Endothelial cell (in vitro differentiated cells): Measurements from ENCODE around the gene CNBP. TPM values are rescaled to one million over a fixed set of nuclear protein-coding genes. Genes with fewer than 3 reads are reported as not detected.
"Not testable (repeated sequence)": the region's sequence is repeated elsewhere in the genome, so short reads cannot be mapped to it uniquely, and the experiment has no call there.

Experiments used
- DNase-seq: peaks from one replicate; pipeline ENCODE4 v3.0.0; 2021; ENCODE audit warnings: low spot score
- H3K27ac Mint-ChIP-seq: one replicate; pipeline ENCODE4 v1.8.0; 2021; ENCODE audit warnings: mixed read lengths, inconsistent platforms; ENCODE audit not compliant: unreplicated experiment
- H3K27me3 Mint-ChIP-seq: one replicate; pipeline ENCODE4 v1.8.0; 2021; ENCODE audit warnings: mild to moderate bottlenecking, moderate library complexity, mixed read lengths, inconsistent platforms; ENCODE audit not compliant: unreplicated experiment
- H3K36me3 Mint-ChIP-seq: one replicate; pipeline ENCODE4 v1.8.0; 2021; ENCODE audit warnings: mild to moderate bottlenecking, low read depth, mixed read lengths, inconsistent platforms; ENCODE audit not compliant: unreplicated experiment
- H3K4me1 Mint-ChIP-seq: one replicate; pipeline ENCODE4 v1.8.0; 2021; ENCODE audit warnings: mild to moderate bottlenecking, mixed read lengths, inconsistent platforms; ENCODE audit not compliant: unreplicated experiment
- H3K4me3 Mint-ChIP-seq: one replicate; pipeline ENCODE4 v1.8.0; 2021; ENCODE audit warnings: mild to moderate bottlenecking, mixed read lengths, inconsistent platforms; ENCODE audit not compliant: unreplicated experiment
- H3K9me3 Mint-ChIP-seq: one replicate; pipeline ENCODE4 v1.8.0; 2021; ENCODE audit warnings: mixed read lengths, inconsistent platforms; ENCODE audit not compliant: unreplicated experiment
- CTCF ChIP-seq: fragments of 200-600 bp; sonication (generic); IDR thresholded peaks from one replicate; pipeline ENCODE4 v1.5.0; 2021; ENCODE audit warnings: antibody characterized with exemption; ENCODE audit not compliant: unreplicated experiment
- total RNA-seq: library from RNA; stranded (reverse); fragmentation: NEBNext Ultra II Directional; extraction: Animal tissue kit (Norgen Biotek cat#: 25700); gene quantifications from one replicate; pipeline ENCODE4 v1.2.1, GENCODE V29; 2021; ENCODE audit not compliant: unreplicated experiment

CNBP gene
- total RNA-seq, 1 donor from 2014 or later: 192 TPM

GRCh38 chr3:129226374-129226773 is 42.7 kb upstream of the CNBP start:
- Mint-ChIP-seq H3K27ac (no peak overlapping the region), H3K9me3 (no peaks in the 10 kb centered on the region), H3K4me1 (peaks cover 44% of the 10 kb centered on the region)

DNA sequence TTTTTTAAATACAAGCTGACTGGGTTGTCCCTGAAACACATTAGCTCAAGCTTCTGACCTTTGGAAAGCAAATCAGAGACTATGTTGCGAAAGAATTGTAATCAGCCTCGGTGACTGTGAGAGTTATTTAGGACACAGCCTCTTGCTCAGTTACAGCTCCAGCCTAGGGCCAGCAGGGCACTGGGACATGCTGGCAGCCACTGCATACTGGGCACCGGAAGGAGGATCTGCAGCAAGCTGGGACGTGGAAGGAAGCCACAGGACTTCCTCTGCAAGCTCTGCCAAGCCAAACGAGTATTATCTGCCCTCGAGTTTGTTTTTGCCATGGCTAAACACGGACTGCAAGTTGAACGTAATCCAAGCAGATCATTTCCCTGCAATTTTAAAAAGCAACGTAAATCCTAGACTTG is 41.3 kb upstream of the CNBP start:
- no peak for TF ChIP-seq CTCF
- Mint-ChIP-seq H3K4me1 (peaks cover 41% of the 10 kb centered on the region), H3K27ac (peak overlapping the region; percentile 78), H3K4me3 (no peak overlapping the region), H3K27me3 (peaks cover 1% of the 10 kb centered on the region), H3K9me3 (no peaks in the 10 kb centered on the region), H3K36me3 (no peaks in the 10 kb centered on the region)
- DNase-seq: peak; percentile 35

More at GRCh38 chr3:129226374-129226773, 42.7 kb upstream of the CNBP start:
- H3K36me3 Mint-ChIP-seq: no peaks in the 10 kb centered on the region
- no peak for DNase-seq
- H3K27me3 Mint-ChIP-seq: peaks cover 1% of the 10 kb centered on the region
- no peak for TF ChIP-seq CTCF
- no peak overlapping the region for H3K4me3 Mint-ChIP-seq

DNA sequence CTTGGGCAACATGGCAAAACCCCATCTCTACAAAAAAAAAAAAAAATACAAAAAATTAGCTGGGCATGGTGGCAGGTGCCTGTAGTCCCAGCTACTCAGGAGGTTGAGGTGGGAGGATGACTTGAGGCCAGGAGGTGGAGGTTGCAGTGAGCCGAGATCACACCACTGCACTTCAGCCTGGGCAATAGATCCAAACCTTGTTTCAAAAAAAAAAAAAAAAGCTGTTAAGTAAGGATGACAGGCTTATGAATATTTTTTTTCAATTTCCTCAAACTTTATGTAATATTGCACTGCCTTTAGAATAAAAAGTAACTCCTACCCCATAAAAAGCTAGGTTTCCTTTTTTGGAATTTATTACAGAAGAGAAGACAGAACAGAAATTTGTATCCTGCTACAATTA is 40.7 kb upstream of the CNBP start:
- not testable (repeated sequence) for H3K27me3 Mint-ChIP-seq, H3K9me3 Mint-ChIP-seq, H3K4me3 Mint-ChIP-seq, H3K27ac Mint-ChIP-seq, H3K36me3 Mint-ChIP-seq, DNase-seq
- H3K4me1 Mint-ChIP-seq: peaks cover 37% of the 10 kb centered on the region

DNA sequence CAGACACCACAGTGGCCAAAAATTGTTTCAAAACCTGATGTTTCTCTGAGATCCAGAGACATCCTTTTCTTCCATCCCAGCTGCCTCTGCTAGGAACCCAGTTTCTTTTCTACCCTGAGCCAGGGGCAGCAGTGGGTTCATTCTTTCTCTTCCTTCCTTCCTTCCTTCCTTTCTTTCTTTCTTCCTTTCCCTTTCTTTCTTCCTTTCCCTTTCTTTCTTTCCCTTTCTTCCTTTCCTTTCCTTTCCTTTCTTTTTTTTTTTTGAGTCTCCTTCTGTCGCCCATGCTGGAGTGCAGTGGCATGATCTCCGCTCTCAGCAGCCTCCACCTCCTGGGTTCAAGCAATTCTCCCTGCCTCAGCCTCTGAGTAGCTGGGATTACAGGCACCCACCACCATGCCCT is 35.0 kb upstream of the CNBP start:
- H3K9me3 Mint-ChIP-seq: no peaks in the 10 kb centered on the region
- H3K27me3 Mint-ChIP-seq: no peaks in the 10 kb centered on the region
- H3K4me3 Mint-ChIP-seq: no peak overlapping the region
- H3K27ac Mint-ChIP-seq: no peak overlapping the region
- no peaks in the 10 kb centered on the region for H3K36me3 Mint-ChIP-seq
- no peak for TF ChIP-seq CTCF
- peaks cover 16% of the 10 kb centered on the region for H3K4me1 Mint-ChIP-seq
- no peak for DNase-seq

- TF ChIP-seq CTCF: no peak
Observed at GRCh38 chr3:129213238-129213637, 29.5 kb upstream of the CNBP start.

DNA sequence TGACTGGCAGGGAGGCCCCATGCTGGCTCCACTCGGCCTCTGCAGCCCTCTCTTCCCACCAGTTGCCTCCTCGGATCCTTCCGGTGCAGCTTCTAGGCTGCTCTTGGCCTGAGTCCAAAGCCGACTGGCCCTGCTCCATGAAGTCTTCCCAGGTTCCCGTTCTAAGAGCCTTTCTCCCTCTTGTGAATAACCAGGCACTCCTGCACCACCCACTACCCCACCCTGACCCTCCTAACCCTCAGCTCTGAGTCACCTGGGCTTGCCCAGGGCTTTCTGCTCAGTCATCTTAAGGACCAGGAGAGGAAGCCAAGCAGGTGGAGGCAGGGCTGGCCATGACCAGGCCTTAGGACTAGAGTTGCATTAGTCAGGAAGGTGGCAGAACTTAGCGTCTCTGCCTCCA is 28.1 kb upstream of the CNBP start:
- no peaks in the 10 kb centered on the region for H3K36me3 Mint-ChIP-seq
- no peak overlapping the region for H3K27ac Mint-ChIP-seq
- H3K9me3 Mint-ChIP-seq: no peaks in the 10 kb centered on the region
- DNase-seq: no peak
- no peak overlapping the region for H3K4me3 Mint-ChIP-seq
- no peaks in the 10 kb centered on the region for H3K27me3 Mint-ChIP-seq
- no peaks in the 10 kb centered on the region for H3K4me1 Mint-ChIP-seq
- no peak for TF ChIP-seq CTCF

More at GRCh38 chr3:129213238-129213637, 29.5 kb upstream of the CNBP start:
- no peaks in the 10 kb centered on the region for H3K27me3 Mint-ChIP-seq
- no peak overlapping the region for H3K27ac Mint-ChIP-seq
- no peaks in the 10 kb centered on the region for H3K9me3 Mint-ChIP-seq
- H3K4me1 Mint-ChIP-seq: peaks cover 4% of the 10 kb centered on the region
- no peak overlapping the region for H3K4me3 Mint-ChIP-seq
- H3K36me3 Mint-ChIP-seq: no peaks in the 10 kb centered on the region
- DNase-seq: no peak
